NCI-H1105 (cell line): ENCODE measurements around the gene SEMG1.

Source experiments
- DNase-seq: peaks from one replicate; lab custom pipeline; 2025; lab: John Stamatoyannopoulos, UW

The SEMG1 gene

GRCh38 chr20:45206725-45207124 lies at the start of gene SEMG1:
Gene SEMG1, plus strand, starts transcription at chr20:45207033. Its CDS starts 21 bp downstream, at chr20:45207054.
- DNase-seq = no peak

- no peak for DNase-seq
Measured at GRCh38 chr20:45157962-45158361, 48.9 kb upstream of the SEMG1 start.

- DNase-seq = no peak
Measured at GRCh38 chr20:45163083-45163803, 43.6 kb upstream of the SEMG1 start.

GRCh38 chr20:45164906-45165305 lies 41.9 kb upstream of the SEMG1 start:
- DNase-seq = no peak

GRCh38 chr20:45173522-45173921 lies 33.3 kb upstream of the SEMG1 start:
- DNase-seq = no peak

- DNase-seq = no peak
Measured at GRCh38 chr20:45174434-45175364, 32.1 kb upstream of the SEMG1 start, which contains the start of gene PI3. Gene PI3, plus strand, starts transcription at chr20:45174902. Its CDS starts 21 bp downstream, at chr20:45174923.

- no peak for DNase-seq
Measured at GRCh38 chr20:45176526-45177267, 30.1 kb upstream of the SEMG1 start.

- DNase-seq = no peak
Measured at GRCh38 chr20:45179166-45179565, 27.7 kb upstream of the SEMG1 start.

- DNase-seq = no peak
Measured at GRCh38 chr20:45181639-45182038, 25.2 kb upstream of the SEMG1 start.

GRCh38 chr20:45183084-45183483 lies 23.7 kb upstream of the SEMG1 start:
- DNase-seq = no peak

GRCh38 chr20:45187693-45188092 lies 19.1 kb upstream of the SEMG1 start:
- DNase-seq = no peak

GRCh38 chr20:45189067-45189609 lies 17.7 kb upstream of the SEMG1 start:
- DNase-seq = no peak

GRCh38 chr20:45189861-45190260 lies 17.0 kb upstream of the SEMG1 start:
- no peak for DNase-seq

GRCh38 chr20:45191926-45192325 lies 14.9 kb upstream of the SEMG1 start:
- no peak for DNase-seq

GRCh38 chr20:45193331-45193730 lies 13.5 kb upstream of the SEMG1 start:
- DNase-seq = no peak

- DNase-seq = no peak
Measured at GRCh38 chr20:45209924-45210323, 3.1 kb downstream of the SEMG1 start.

GRCh38 chr20:45211569-45212474 lies 5.0 kb downstream of the SEMG1 start:
- DNase-seq = no peak

GRCh38 chr20:45212836-45213235 lies 6.0 kb downstream of the SEMG1 start:
- no peak for DNase-seq

GRCh38 chr20:45218124-45218523 lies 11.3 kb downstream of the SEMG1 start:
- no peak for DNase-seq

- no peak for DNase-seq
Measured at GRCh38 chr20:45218636-45219035, 11.8 kb downstream of the SEMG1 start.

- DNase-seq = no peak
Measured at GRCh38 chr20:45221076-45221475, 14.2 kb downstream of the SEMG1 start, which contains the start of gene SEMG2. Gene SEMG2, plus strand, starts transcription at chr20:45221373. Its CDS starts 17 bp downstream, at chr20:45221390.
